MCF 10A (cell line): ENCODE results near the gene TMEM238. TPM values are rescaled to one million over a fixed set of nuclear protein-coding genes. Genes with fewer than 3 reads are reported as not detected.

ENCODE experiments used
- BruUV-seq: library from RNA; stranded (reverse); fragments of 400-500 nt; replicated peaks from 2 replicates; lab custom pipeline; 2021; lab: Mats Ljungman, UMichigan
- CTCF ChIA-PET: fragments of 300-600 bp; sonication (Branson Sonifier 250); formaldehyde crosslinking; extraction: SDS; loops from one replicate; lab custom pipeline; 2021; ENCODE audit warnings: antibody characterized with exemption, inconsistent platforms; lab: Yijun Ruan, JAX
- POLR2A ChIA-PET: fragments of 300-600, 350-650 bp; sonication (Branson Sonifier 250); formaldehyde crosslinking; extraction: SDS; loops from one replicate; lab custom pipeline; 2020; ENCODE audit warnings: antibody characterized with exemption, inconsistent platforms; lab: Yijun Ruan, JAX
- DNase-seq: peaks from one replicate; pipeline ENCODE4 v3.0.0-alpha.2; 2018; ENCODE audit not compliant: unreplicated experiment
- H3K27ac Mint-ChIP-seq: one replicate; pipeline ENCODE4 v1.8.0; 2022; ENCODE audit warnings: mild to moderate bottlenecking, low read depth, mixed read lengths; ENCODE audit not compliant: unreplicated experiment
- H3K27me3 Mint-ChIP-seq: one replicate; pipeline ENCODE4 v1.8.0; 2022; ENCODE audit warnings: mixed read lengths; ENCODE audit not compliant: insufficient read depth, unreplicated experiment
- H3K36me3 Mint-ChIP-seq: one replicate; pipeline ENCODE4 v1.8.0; 2022; ENCODE audit warnings: mild to moderate bottlenecking, moderate library complexity, mixed read lengths; ENCODE audit not compliant: insufficient read depth, unreplicated experiment
- H3K4me1 Mint-ChIP-seq: one replicate; pipeline ENCODE4 v1.8.0; 2022; ENCODE audit warnings: mixed read lengths; ENCODE audit not compliant: insufficient read depth, unreplicated experiment
- H3K4me3 Mint-ChIP-seq: one replicate; pipeline ENCODE4 v1.8.0; 2022; ENCODE audit warnings: mild to moderate bottlenecking, moderate library complexity, mixed read lengths; ENCODE audit not compliant: unreplicated experiment
- H3K9me3 Mint-ChIP-seq: one replicate; pipeline ENCODE4 v1.8.0; 2022; ENCODE audit warnings: mixed read lengths; ENCODE audit not compliant: unreplicated experiment
- intact Hi-C: fragments of 100-400 bp; cut with micrococcal nuclease; formaldehyde crosslinking; loops from 2 replicates; pipeline ENCODE4 v1.14.1; 2022
- total RNA-seq: library from RNA; stranded (reverse); gene quantifications from 2 replicates; pipeline ENCODE4 v1.2.3, GENCODE V29; 2022
- TF ChIP-seq, protein P1 (sequence below): fragments of 200-600 bp; IDR thresholded peaks from one replicate; pipeline ENCODE4 v1.8.0; 2022; ENCODE audit warnings: antibody characterized with exemption, mild to moderate bottlenecking; ENCODE audit not compliant: unreplicated experiment

The TMEM238 gene
- total RNA-seq, 1 experiment from 2014 or later, result 14.9 TPM

DNA sequence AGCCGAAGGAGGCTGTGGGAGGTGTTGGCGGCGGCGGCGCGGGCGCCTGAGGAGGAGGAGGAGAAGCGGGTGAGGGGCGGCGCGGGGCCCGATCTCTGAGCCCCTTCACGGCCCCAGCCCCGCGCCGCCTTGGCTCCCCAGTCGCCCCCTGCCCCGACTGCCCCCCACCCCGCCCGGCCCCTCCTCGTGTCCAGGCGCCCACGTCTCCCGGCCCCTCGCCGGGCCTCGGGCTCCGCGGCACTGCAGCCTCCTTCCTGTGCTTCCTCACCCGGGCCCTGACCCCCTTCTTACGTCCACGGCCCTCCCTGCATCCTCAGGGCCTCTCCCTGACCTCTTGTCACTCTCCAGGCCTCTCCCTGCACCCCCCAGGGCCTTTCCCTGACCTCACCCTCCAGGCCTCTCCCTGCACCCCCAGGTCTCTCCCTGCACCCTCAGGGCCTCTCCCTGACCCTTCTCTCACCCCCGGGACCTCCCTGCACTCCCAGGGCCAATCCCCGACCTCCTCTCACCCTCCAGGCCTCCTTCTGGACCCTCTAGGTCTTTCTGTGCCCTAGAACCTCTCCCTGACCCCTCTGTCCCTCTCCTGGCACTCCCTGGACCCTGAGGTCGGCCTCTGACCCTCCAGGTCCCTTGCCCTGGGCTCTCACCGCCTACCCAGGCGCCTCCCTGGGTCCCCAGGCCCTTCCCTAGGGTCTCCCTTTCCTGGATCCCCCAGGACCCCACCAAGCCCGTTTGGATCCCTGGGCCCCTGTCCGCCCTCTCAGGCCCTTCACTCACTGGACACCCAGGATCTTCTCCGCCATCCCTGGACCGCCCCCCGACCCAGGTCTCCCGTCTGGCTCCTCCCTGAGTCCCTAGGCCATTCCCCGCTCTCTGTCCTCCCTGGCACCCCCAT, 44.0 kb downstream of the TMEM238 start:
- no TSS peak for BruUV-seq
- no peak for DNase-seq
- H3K27me3 Mint-ChIP-seq, result no peaks in the 10 kb centered on the region
- TF ChIP-seq, protein P1, sequence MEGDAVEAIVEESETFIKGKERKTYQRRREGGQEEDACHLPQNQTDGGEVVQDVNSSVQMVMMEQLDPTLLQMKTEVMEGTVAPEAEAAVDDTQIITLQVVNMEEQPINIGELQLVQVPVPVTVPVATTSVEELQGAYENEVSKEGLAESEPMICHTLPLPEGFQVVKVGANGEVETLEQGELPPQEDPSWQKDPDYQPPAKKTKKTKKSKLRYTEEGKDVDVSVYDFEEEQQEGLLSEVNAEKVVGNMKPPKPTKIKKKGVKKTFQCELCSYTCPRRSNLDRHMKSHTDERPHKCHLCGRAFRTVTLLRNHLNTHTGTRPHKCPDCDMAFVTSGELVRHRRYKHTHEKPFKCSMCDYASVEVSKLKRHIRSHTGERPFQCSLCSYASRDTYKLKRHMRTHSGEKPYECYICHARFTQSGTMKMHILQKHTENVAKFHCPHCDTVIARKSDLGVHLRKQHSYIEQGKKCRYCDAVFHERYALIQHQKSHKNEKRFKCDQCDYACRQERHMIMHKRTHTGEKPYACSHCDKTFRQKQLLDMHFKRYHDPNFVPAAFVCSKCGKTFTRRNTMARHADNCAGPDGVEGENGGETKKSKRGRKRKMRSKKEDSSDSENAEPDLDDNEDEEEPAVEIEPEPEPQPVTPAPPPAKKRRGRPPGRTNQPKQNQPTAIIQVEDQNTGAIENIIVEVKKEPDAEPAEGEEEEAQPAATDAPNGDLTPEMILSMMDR, result no peak
- intact Hi-C loops, result loop anchor here (1.0 to 2.0 kb wide), 3 partner anchors 13 to 45 kb away; partner anchors contain the start of gene RPL28
- peak overlapping the region; percentile 100 for H3K27ac Mint-ChIP-seq
- POLR2A ChIA-PET, result interaction anchor here (0.6 to 5.1 kb wide), 30 partner anchors 9 to 315 kb away, joined by 3 to 98 read pairs (median 5); partner anchors contain the start of genes DNAAF3, HSPBP1, IL11 and ISOC2
- CTCF ChIA-PET, result interaction anchor here (0.6 to 3.5 kb wide), 7 partner anchors 9 to 127 kb away, joined by 3 to 36 read pairs (median 8); no protein-coding TSS in a partner anchor
- peak overlapping the region; percentile 80 for H3K4me3 Mint-ChIP-seq
- H3K36me3 Mint-ChIP-seq, result peaks cover 36% of the 10 kb centered on the region
- H3K4me1 Mint-ChIP-seq, result peaks cover 38% of the 10 kb centered on the region
- no peaks in the 10 kb centered on the region for H3K9me3 Mint-ChIP-seq

DNA sequence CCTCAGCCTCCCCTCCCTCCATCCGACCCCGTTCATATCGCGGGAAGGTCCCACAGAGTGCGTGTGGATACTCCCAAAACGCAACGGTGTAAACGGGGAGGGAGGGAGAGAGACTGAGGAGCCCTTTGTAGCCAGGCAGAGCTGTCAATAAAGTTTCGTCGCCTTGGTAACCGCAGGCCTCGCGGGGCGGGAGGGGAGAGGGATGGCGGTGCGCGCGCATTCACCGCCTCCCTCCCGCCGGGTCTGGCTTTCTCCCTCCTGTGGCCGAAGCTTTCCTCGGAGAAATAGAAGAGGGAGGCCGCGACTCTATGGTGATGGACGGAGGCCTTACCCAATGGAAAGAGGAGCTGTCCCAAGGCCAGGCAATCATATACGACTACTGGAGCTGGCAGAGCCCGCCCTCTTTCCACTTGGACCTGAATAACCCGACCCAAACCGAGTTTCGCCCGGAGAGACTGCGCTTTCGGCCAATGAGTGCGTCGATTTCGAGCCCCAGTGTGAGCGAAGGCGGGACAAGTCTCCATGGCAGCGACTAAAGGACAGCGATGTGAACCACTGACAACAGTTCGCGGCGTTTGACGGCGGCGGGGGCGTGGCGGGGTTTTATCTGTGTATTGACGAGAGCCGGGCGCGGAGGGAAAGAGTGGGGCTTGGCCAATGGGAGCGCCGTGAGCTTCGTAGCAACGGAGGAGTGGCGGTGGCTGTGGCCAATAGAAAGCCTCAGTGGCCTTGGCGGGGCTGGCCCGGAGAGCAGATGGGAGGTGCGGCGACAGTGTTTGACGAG, 44.8 kb downstream of the TMEM238 start, which contains the start of gene KMT5C:
Gene KMT5C (plus strand): TSS at position 772 of the 784 bp plus-strand sequence. CDS start 2,061 bp downstream, outside the sequence.
- ChIA-PET POLR2A (interaction anchor here (0.6 to 5.1 kb wide), 44 partner anchors 10 to 316 kb away, joined by 3 to 98 read pairs (median 4); partner anchors contain the start of genes DNAAF3, FIZ1, HSPBP1 and IL11), CTCF (interaction anchor here (0.5 to 3.5 kb wide), 17 partner anchors 10 to 198 kb away, joined by 3 to 36 read pairs (median 4); no protein-coding TSS in a partner anchor)
- Mint-ChIP-seq H3K36me3 (peaks cover 29% of the 10 kb centered on the region), H3K4me1 (peaks cover 33% of the 10 kb centered on the region), H3K9me3 (no peaks in the 10 kb centered on the region), H3K4me3 (peak within 1 kb of the TSS; percentile 80), H3K27ac (peak within 1 kb of the TSS; percentile 100), H3K27me3 (no peaks in the 10 kb centered on the region)
- BruUV-seq, result no TSS peak
- peak; percentile 100 for DNase-seq
- TF ChIP-seq, protein P1, result no peak
- intact Hi-C loops, result loop anchor here (1.0 to 2.0 kb wide), 3 partner anchors 14 to 46 kb away; partner anchors contain the start of gene RPL28

DNA sequence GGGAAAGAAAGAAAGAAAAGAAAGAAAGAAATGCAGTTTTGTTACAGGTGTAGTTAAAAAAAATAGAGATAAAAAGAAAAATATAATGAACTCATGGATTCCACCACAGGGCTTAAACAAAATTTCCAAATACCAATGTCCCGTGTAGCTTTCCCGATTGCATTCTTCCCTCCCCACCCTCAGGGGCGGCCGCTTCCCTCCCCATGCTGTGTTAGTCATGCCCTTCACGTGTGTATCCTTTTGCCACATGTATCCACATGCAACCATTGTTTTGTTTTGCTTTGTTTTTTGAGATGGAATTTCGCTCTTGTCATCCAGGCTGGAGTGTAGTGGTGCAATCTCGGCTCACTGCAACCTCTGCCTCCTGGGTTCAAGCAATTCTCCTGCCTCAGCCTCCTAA, 48.0 kb downstream of the TMEM238 start:
- DNase-seq, result peak; percentile 93
- no peaks in the 10 kb centered on the region for H3K9me3 Mint-ChIP-seq
- no TSS peak for BruUV-seq
- intact Hi-C loops, result no loop called here
- ChIA-PET POLR2A (interaction anchor here (0.6 to 5.1 kb wide), 14 partner anchors 8 to 319 kb away, joined by 3 to 98 read pairs (median 3); partner anchors contain the start of genes HSPBP1, PPP6R1, RPL28 and TMEM150B), CTCF (interaction anchor here (0.7 to 3.5 kb wide), 5 partner anchors 34 to 317 kb away, joined by 3 to 36 read pairs (median 3); no protein-coding TSS in a partner anchor)
- TF ChIP-seq, protein P1, result no peak
- peaks cover 28% of the 10 kb centered on the region for H3K4me1 Mint-ChIP-seq
- H3K27ac Mint-ChIP-seq, result peak overlapping the region; percentile 94
- H3K4me3 Mint-ChIP-seq, result peak overlapping the region; percentile 9
- H3K27me3 Mint-ChIP-seq, result no peaks in the 10 kb centered on the region
- peaks cover 16% of the 10 kb centered on the region for H3K36me3 Mint-ChIP-seq
